Rectal smooth muscle tissue (tissue), 1 donor: ENCODE measurements around the gene TRIM9.

ENCODE experiments used
- H3K27ac ChIP-seq: one replicate; pipeline ENCODE4 v1.7.0; 2013; ENCODE audit warnings: low read depth, low read length, inconsistent platforms
- H3K27me3 ChIP-seq: one replicate; pipeline ENCODE4 v1.7.0; 2013; ENCODE audit warnings: low read length; ENCODE audit not compliant: control insufficient read depth, insufficient read depth
- H3K36me3 ChIP-seq: one replicate; pipeline ENCODE4 v1.7.0; 2013; ENCODE audit warnings: low read length; ENCODE audit not compliant: control insufficient read depth, insufficient read depth
- H3K4me1 ChIP-seq: one replicate; pipeline ENCODE4 v1.7.0; 2013; ENCODE audit warnings: low read length; ENCODE audit not compliant: control insufficient read depth, insufficient read depth
- H3K4me3 ChIP-seq: one replicate; pipeline ENCODE4 v1.7.0; 2013; ENCODE audit warnings: low read length
- H3K9ac ChIP-seq: one replicate; pipeline ENCODE4 v1.7.0; 2013; ENCODE audit warnings: low read length

Gene TRIM9

GRCh38 chr14:50985124-50985858 lies 109.6 kb downstream of the TRIM9 start:
- Histone ChIP-seq H3K9ac (no peak overlapping the region), H3K27me3 (no peaks in the 10 kb centered on the region), H3K4me3 (no peak overlapping the region), H3K4me1 (peaks cover 3% of the 10 kb centered on the region), H3K27ac (no peak overlapping the region), H3K36me3 (no peaks in the 10 kb centered on the region)

GRCh38 chr14:50984036-50984710 lies 110.7 kb downstream of the TRIM9 start:
- no peak overlapping the region for H3K27ac ChIP-seq
- no peak overlapping the region for H3K4me3 ChIP-seq
- H3K4me1 ChIP-seq: peaks cover 3% of the 10 kb centered on the region

GRCh38 chr14:50979941-50980850 lies 114.7 kb downstream of the TRIM9 start:
- Histone ChIP-seq H3K27ac (no peak overlapping the region), H3K36me3 (no peaks in the 10 kb centered on the region)

More at GRCh38 chr14:50984036-50984710, 110.7 kb downstream of the TRIM9 start:
- Histone ChIP-seq H3K9ac (no peak overlapping the region), H3K36me3 (no peaks in the 10 kb centered on the region), H3K27me3 (no peaks in the 10 kb centered on the region)

GRCh38 chr14:50978888-50979287 lies 116.0 kb downstream of the TRIM9 start:
- H3K27me3 ChIP-seq: no peaks in the 10 kb centered on the region
- no peak overlapping the region for H3K27ac ChIP-seq
- H3K9ac ChIP-seq: no peak overlapping the region
- no peak overlapping the region for H3K4me3 ChIP-seq
- H3K36me3 ChIP-seq: no peaks in the 10 kb centered on the region
- no peaks in the 10 kb centered on the region for H3K4me1 ChIP-seq

More at GRCh38 chr14:50979941-50980850, 114.7 kb downstream of the TRIM9 start:
- no peaks in the 10 kb centered on the region for H3K4me1 ChIP-seq
- no peaks in the 10 kb centered on the region for H3K27me3 ChIP-seq
- no peak overlapping the region for H3K4me3 ChIP-seq
- no peak overlapping the region for H3K9ac ChIP-seq

- Histone ChIP-seq H3K36me3 (no peaks in the 10 kb centered on the region), H3K27me3 (no peaks in the 10 kb centered on the region), H3K9ac (no peak overlapping the region), H3K27ac (no peak overlapping the region), H3K4me1 (no peaks in the 10 kb centered on the region), H3K4me3 (no peak overlapping the region)
Measured at GRCh38 chr14:50978529-50978871, 116.4 kb downstream of the TRIM9 start.

GRCh38 chr14:50977863-50978528 lies 116.9 kb downstream of the TRIM9 start:
- Histone ChIP-seq H3K9ac (no peak overlapping the region), H3K27ac (no peak overlapping the region), H3K36me3 (no peaks in the 10 kb centered on the region), H3K4me3 (no peak overlapping the region), H3K4me1 (no peaks in the 10 kb centered on the region), H3K27me3 (no peaks in the 10 kb centered on the region)

GRCh38 chr14:50974118-50974517 lies 120.8 kb downstream of the TRIM9 start:
- Histone ChIP-seq H3K9ac (no peak overlapping the region), H3K4me3 (no peak overlapping the region), H3K4me1 (no peaks in the 10 kb centered on the region), H3K36me3 (no peaks in the 10 kb centered on the region), H3K27ac (no peak overlapping the region), H3K27me3 (no peaks in the 10 kb centered on the region)

GRCh38 chr14:50972734-50973133 lies 122.2 kb downstream of the TRIM9 start:
- H3K36me3 ChIP-seq: no peaks in the 10 kb centered on the region
- H3K4me1 ChIP-seq: no peaks in the 10 kb centered on the region
- no peak overlapping the region for H3K9ac ChIP-seq
- no peak overlapping the region for H3K27ac ChIP-seq
- no peak overlapping the region for H3K4me3 ChIP-seq
- no peaks in the 10 kb centered on the region for H3K27me3 ChIP-seq

GRCh38 chr14:50970886-50971781 lies 123.8 kb downstream of the TRIM9 start:
- no peak overlapping the region for H3K9ac ChIP-seq
- no peaks in the 10 kb centered on the region for H3K36me3 ChIP-seq
- no peak overlapping the region for H3K27ac ChIP-seq
- H3K4me3 ChIP-seq: no peak overlapping the region
- no peaks in the 10 kb centered on the region for H3K4me1 ChIP-seq
- H3K27me3 ChIP-seq: no peaks in the 10 kb centered on the region

- Histone ChIP-seq H3K4me1 (peaks cover 14% of the 10 kb centered on the region), H3K4me3 (no peak overlapping the region), H3K36me3 (no peaks in the 10 kb centered on the region), H3K27me3 (no peaks in the 10 kb centered on the region), H3K27ac (no peak overlapping the region), H3K9ac (no peak overlapping the region)
Measured at GRCh38 chr14:50967790-50968189, 127.1 kb downstream of the TRIM9 start.

GRCh38 chr14:50967103-50967502 lies 127.8 kb downstream of the TRIM9 start:
- Histone ChIP-seq H3K4me3 (no peak overlapping the region), H3K9ac (no peak overlapping the region), H3K4me1 (peaks cover 18% of the 10 kb centered on the region), H3K27ac (no peak overlapping the region), H3K27me3 (no peaks in the 10 kb centered on the region), H3K36me3 (no peaks in the 10 kb centered on the region)
